Measurements from ENCODE around the gene TCF3. TPM values are rescaled to one million over a fixed set of nuclear protein-coding genes. Genes with fewer than 3 reads are reported as not detected.

Gene TCF3
- total RNA-seq, 1 experiment from 2014 or later, result 95.8 TPM

DNA sequence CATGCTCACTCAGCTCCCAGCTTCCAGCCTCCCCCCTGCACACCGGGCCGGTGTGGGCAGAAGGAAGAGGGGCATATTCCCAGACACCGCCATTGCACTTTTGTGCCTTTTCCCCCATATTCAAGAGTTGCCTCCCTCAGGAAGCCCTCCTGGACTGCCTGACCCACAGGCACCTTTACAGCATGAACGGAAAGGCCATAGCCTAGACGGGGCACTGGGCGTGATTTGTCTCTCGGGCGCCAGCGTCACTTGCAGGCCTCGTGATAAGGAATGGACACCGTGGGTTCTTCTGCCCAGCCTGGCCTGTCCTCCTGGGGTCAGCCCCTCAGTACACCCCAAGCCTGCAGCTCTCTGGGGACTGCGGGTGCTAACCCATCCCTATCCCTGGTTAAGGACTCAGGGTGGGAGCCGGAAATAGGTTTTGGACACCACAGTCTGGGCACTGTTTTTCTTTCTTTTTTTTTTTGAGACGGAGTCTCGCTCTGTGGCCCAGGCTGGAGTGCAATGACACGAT, 46.2 kb downstream of the TCF3 start:
- no peak for DNase-seq
- Histone ChIP-seq H3K4me1 (no peaks in the 10 kb centered on the region; the same call in 1 of the 2 replicates), H3K9me3 (replicated peaks) (no peaks in the 10 kb centered on the region), H3K27ac (no peak overlapping the region), H3K4me3 (peak overlapping the region; percentile 97), H3K36me3 (no peaks in the 10 kb centered on the region; the same call in 1 of the 2 replicates), H3K27me3 (no peaks in the 10 kb centered on the region)

DNA sequence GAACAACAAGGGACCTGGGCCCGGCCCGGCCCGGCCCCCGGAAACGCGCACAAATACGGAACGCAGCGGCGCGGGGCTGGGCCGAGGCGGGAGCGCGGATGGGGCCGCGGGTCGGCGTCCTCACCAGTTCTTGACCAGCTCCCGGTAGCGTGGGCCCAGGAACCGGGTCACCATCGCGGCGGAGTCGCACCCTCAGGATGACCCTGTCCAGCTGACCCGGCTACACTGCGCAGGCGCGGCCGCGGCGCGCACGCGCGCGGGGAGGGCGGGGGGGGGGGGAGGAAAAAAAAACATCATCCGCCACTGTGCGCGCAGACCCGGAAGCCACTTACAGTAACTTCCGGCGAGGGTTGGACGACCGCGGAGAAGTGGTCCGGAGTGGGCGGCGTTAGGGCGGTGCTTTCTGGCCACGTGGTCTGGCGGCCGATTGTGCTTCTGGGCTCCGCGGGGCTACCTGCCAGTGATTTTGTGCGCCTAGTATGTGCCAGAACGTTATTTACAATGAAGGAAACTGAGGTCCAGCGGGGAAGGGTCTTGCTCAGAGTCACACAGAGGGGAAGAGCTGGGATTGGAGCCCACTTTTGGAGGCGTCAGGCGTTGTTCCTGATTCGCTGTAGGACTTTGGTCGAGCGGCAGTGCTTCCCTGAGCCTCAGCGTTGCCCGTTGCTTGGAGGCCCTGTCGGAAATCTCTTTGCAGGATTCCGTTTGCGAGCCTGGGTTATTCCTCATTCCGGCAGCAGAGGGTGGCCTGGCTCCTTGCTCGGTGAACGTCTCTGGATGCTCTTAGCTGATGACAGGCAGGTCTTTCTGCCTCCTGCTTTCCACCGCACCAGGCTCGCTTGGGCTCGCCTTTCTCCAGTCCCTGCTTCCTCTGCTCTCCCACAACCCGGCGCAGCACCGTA, 46.9 kb downstream of the TCF3 start, which contains the start of gene UQCR11:
Gene UQCR11, minus strand, starts transcription at position 227 of the 902 bp plus-strand sequence. Its CDS starts 53 bp downstream, at position 174.
- Histone ChIP-seq H3K4me1 (no peaks in the 10 kb centered on the region; the same call in 1 of the 2 replicates), H3K9me3 (replicated peaks) (no peaks in the 10 kb centered on the region), H3K27me3 (no peaks in the 10 kb centered on the region), H3K27ac (peak within 1 kb of the TSS; percentile 47), H3K4me3 (peak within 1 kb of the TSS; percentile 97), H3K36me3 (no peaks in the 10 kb centered on the region; the same call in 1 of the 2 replicates)
- peak; percentile 94 to 95 for DNase-seq

- Histone ChIP-seq H3K4me1 (no peaks in the 10 kb centered on the region; the same call in 1 of the 2 replicates), H3K4me3 (no peak overlapping the region), H3K36me3 (peaks cover 2% of the 10 kb centered on the region; the same call in 1 of the 2 replicates), H3K9me3 (replicated peaks) (no peaks in the 10 kb centered on the region), H3K27me3 (no peaks in the 10 kb centered on the region), H3K27ac (no peak overlapping the region)
- no peak for DNase-seq
Observed at GRCh38 chr19:1602091-1602707, 50.2 kb downstream of the TCF3 start.

- DNase-seq, result no peak
- Histone ChIP-seq H3K4me3 (no peak overlapping the region), H3K9me3 (replicated peaks) (no peaks in the 10 kb centered on the region), H3K27me3 (no peaks in the 10 kb centered on the region), H3K4me1 (no peaks in the 10 kb centered on the region; the same call in 1 of the 2 replicates), H3K27ac (no peak overlapping the region), H3K36me3 (peaks cover 2% of the 10 kb centered on the region; the same call in 1 of the 2 replicates)
Observed at GRCh38 chr19:1601613-1602064, 50.8 kb downstream of the TCF3 start.

- DNase-seq, result no peak
Observed at GRCh38 chr19:1599460-1599846, 53.0 kb downstream of the TCF3 start.

DNA sequence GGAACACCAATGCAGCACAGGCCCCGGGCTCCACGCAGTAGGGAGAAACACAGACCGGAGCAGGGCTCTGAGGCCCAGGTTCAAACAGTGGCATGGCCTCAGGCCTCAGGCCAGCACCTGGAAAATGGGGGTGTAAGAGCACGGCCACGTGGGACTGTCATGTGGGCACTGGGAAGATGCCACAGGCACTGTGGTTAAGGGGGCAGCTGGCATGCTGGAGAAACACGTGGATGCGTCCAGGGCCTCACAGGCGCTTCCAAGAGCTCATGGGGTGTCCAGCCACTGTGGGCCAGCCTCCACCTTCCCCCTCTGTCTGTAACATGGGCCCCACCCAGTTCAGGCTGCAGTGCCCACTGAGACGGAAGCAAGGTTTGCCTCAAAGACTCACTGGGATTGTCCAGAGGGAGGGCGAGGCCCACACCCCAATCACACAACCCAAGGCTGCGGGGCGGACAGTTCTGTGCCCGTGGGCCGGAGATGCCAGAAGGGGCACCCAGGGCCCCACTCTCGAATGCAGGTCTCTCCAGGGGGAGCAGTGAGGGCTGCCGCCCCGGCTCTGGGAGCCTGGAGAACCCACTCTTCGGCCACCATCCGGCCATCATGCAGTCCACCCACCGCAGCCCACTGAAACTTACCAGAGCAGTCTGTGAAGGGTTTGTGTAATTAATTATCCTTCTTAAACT, 53.5 kb downstream of the TCF3 start:
- DNase-seq, result no peak
- Histone ChIP-seq H3K4me3 (no peak overlapping the region), H3K4me1 (no peaks in the 10 kb centered on the region), H3K27me3 (no peaks in the 10 kb centered on the region), H3K36me3 (peaks cover 2% of the 10 kb centered on the region; the same call in 1 of the 2 replicates), H3K9me3 (replicated peaks) (no peaks in the 10 kb centered on the region), H3K27ac (no peak overlapping the region)

More at GRCh38 chr19:1599460-1599846, 53.0 kb downstream of the TCF3 start:
- no peak overlapping the region for H3K4me3 ChIP-seq
- H3K4me1 ChIP-seq, result no peaks in the 10 kb centered on the region
- H3K27me3 ChIP-seq, result no peaks in the 10 kb centered on the region
- peaks cover 2% of the 10 kb centered on the region; the same call in 1 of the 2 replicates for H3K36me3 ChIP-seq
- no peaks in the 10 kb centered on the region for H3K9me3 ChIP-seq (replicated peaks)
- no peak overlapping the region for H3K27ac ChIP-seq

- Histone ChIP-seq H3K4me3 (peak overlapping the region; percentile 55; the same call in 1 of the 2 replicates), H3K27ac (no peak overlapping the region), H3K4me1 (no peaks in the 10 kb centered on the region), H3K36me3 (peaks cover 6% of the 10 kb centered on the region; the same call in 1 of the 2 replicates), H3K27me3 (no peaks in the 10 kb centered on the region), H3K9me3 (replicated peaks) (no peaks in the 10 kb centered on the region)
- no peak for DNase-seq
Observed at GRCh38 chr19:1593501-1593772, 59.0 kb downstream of the TCF3 start.

GRCh38 chr19:1592755-1593500, 59.5 kb downstream of the TCF3 start, which contains the start of gene MBD3:
Gene MBD3 (minus strand): TSS chr19:1592865. CDS start chr19:1592631, 234 bp downstream.
- no peaks in the 10 kb centered on the region for H3K27me3 ChIP-seq
- DNase-seq, result peak; percentile 95
- no peaks in the 10 kb centered on the region for H3K9me3 ChIP-seq (replicated peaks)
- no peaks in the 10 kb centered on the region for H3K4me1 ChIP-seq
- peak within 1 kb of the TSS; percentile 93 for H3K4me3 ChIP-seq
- H3K36me3 ChIP-seq, result peaks cover 4% of the 10 kb centered on the region; the same call in 1 of the 2 replicates
- H3K27ac ChIP-seq, result peak within 1 kb of the TSS; percentile 96

DNA sequence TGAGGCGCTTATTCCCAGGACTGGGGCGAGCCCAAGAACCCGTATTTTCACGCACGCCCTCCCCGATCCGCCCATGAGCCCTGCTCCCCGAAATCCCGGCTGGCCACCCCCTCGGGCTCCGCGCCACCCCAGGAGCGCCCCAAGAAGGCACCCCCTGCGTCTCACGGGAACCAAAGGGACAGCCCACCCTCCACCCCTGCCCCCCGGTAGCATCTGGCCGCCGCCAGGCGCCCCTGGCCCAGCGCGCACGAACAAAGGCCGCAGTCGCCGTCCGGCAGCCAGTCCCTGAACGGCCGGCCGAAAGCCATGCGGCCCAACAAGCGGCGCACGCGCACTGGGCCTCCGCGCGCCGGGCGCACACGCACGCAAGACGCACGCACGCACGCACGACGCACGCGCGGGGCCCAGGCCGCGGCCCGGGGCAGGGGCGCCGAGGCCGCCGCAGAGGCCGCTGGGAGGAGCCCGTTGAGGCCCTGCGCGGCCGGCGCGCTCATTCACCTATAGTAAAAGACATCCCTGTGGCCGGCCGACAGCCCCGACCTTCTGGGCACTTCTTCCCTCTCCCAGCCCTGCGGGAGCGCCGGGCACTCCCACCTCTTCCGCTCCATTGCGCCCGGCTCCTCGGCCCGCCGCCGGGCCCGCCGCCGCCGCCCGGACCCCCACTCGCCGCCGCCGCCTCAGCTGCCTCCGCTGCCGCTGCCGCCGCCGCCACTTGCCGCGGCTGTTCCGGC, 60.2 kb downstream of the TCF3 start:
- Histone ChIP-seq H3K4me3 (peak overlapping the region; percentile 93), H3K4me1 (no peaks in the 10 kb centered on the region), H3K36me3 (peaks cover 6% of the 10 kb centered on the region; the same call in 1 of the 2 replicates), H3K27ac (peak overlapping the region; percentile 96), H3K9me3 (replicated peaks) (no peaks in the 10 kb centered on the region), H3K27me3 (no peaks in the 10 kb centered on the region)
- DNase-seq, result peak; percentile 79 to 89

- Histone ChIP-seq H3K27ac (peak overlapping the region; percentile 96), H3K9me3 (replicated peaks) (no peaks in the 10 kb centered on the region), H3K4me3 (peak overlapping the region; percentile 93), H3K36me3 (peaks cover 6% of the 10 kb centered on the region; the same call in 1 of the 2 replicates), H3K4me1 (no peaks in the 10 kb centered on the region), H3K27me3 (no peaks in the 10 kb centered on the region)
- DNase-seq, result peak; percentile 39 to 53
Observed at GRCh38 chr19:1591421-1592023, 60.9 kb downstream of the TCF3 start.

DNA sequence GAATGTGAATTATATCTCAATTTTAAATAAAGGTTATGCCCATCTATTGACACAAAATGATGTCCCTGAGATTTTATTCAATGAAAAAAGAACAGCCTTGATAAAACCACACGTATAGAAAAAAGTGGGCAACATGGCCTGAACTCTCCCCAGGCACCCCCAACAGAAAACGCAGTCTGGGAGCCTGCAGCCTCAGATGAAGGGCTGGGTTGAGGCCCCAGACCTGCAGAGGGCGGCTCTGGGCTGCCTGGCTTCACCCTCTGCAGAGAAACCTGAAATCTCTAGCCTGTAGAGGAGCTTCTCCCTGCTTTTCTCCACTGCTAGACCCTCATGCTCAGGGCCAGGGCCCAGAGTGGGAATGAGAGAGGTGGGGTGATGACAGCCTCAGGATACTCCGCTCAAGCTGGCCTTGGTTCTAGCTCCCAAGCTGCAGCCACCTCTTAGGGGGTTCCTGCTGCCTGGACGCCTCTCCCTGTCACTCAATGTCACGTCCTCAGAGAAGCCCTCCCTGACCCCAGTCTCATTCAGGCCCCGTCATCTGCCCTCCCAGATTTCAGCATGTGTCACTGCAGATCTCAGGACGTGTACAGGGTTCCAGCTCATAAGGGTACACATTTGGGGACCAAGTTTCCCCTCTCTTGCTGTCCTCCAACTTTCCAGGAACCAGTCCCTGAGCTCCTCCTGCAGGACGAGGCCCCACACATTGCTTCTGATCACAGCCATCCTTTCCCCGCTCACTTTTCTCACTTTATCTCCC, 61.6 kb downstream of the TCF3 start:
- Histone ChIP-seq H3K27me3 (no peaks in the 10 kb centered on the region), H3K4me1 (no peaks in the 10 kb centered on the region), H3K36me3 (peaks cover 11% of the 10 kb centered on the region; the same call in 1 of the 2 replicates), H3K4me3 (peak overlapping the region; percentile 93), H3K9me3 (replicated peaks) (no peaks in the 10 kb centered on the region), H3K27ac (peak overlapping the region; percentile 96)
- DNase-seq, result peak in 1 of 2 experiments; percentile 30

DNA sequence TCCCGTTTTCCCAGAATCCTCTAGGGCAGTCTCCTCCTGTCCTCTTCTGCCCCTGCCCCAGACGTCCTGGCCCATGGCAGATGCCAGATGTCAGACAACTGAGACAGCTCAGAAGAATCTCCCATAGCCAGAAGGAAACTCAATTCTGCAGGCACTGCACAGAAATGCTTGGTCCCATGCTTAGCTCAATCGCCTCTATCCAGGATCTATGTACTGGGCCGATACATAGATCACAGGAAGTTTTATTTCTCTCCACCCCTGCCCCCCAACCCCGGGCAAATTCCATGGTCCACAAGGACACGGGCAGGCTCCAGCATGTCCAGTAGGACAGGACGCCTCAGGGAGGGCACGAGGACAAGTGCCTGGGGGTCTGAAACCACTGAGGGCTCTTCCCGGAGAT, 64.5 kb downstream of the TCF3 start:
- H3K4me3 ChIP-seq, result no peak overlapping the region
- H3K27me3 ChIP-seq, result no peaks in the 10 kb centered on the region
- H3K4me1 ChIP-seq, result no peaks in the 10 kb centered on the region
- H3K9me3 ChIP-seq (replicated peaks), result no peaks in the 10 kb centered on the region
- DNase-seq, result no peak
- H3K27ac ChIP-seq, result no peak overlapping the region
- peaks cover 34% of the 10 kb centered on the region for H3K36me3 ChIP-seq
